HG02588 (cell line): ENCODE results near the gene ARL6IP5.

Experiments used
- ATAC-seq: cut with Tn5 transposase; IDR thresholded peaks from one replicate; pipeline ENCODE4 v1.9.1; 2021; ENCODE audit warnings: mild to moderate bottlenecking, moderate library complexity; ENCODE audit not compliant: unreplicated experiment

ARL6IP5 gene, protein sequence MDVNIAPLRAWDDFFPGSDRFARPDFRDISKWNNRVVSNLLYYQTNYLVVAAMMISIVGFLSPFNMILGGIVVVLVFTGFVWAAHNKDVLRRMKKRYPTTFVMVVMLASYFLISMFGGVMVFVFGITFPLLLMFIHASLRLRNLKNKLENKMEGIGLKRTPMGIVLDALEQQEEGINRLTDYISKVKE

DNA sequence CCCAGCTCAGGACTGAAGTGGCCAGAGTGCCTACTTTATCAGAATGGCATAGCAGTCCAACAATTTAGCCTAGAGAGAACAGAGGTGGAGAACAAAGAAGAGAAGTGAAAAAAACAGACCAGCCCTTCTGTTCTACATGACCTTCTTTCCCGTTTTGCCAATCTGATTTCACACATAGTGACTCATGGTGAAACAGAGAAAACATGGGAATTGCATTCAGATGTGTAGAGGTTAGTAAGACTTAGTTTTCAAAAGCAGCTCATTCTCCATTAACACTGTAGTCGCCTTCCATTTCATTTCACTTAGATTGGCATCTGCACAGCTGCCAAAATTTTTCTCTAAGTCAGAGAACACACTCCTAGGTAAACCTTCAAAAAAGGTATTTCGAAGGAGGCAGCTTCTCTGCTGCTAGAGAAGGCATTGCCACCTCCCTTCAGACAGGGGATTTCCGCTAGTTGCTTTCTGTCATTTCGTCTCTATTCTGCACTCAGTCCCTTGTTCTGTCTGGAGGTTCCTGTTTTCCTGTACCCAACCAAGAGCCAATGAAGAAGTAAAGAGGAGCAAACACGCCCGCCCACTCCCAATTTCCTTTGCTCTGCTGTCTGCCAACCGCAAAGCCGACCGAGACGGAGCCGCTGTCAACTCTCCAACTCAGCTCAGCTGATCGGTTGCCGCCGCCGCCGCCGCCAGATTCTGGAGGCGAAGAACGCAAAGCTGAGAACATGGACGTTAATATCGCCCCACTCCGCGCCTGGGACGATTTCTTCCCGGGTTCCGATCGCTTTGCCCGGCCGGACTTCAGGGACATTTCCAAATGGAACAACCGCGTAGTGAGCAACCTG lies at the start of gene ARL6IP5:
TSS of gene ARL6IP5 (plus strand) at position 612 of the 842 bp plus-strand sequence. CDS start at position 723, 111 bp downstream.
- ATAC-seq = peak; percentile 47

- ATAC-seq = no peak
These were observed 40.1 kb upstream of the ARL6IP5 start for GRCh38 chr3:69044608-69045007.

DNA sequence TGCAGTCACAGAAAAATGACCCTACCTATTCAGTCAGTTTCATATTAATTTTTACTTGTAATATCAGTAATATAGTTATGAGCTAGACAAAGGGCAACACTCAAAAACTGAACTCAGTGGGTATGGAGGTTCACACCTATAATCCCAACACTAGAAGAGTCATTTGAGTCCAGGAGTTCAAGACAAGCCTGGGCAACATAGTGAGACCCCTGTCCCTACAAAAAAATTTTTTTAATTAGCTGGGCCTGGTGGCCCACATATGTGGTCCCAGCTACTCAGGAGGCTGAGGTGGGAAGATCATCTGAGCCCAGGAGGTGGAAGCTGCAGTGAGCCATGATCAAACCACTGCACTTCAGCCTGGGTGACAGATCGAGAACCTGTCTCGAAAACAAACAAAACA lies 35.7 kb upstream of the ARL6IP5 start:
- ATAC-seq = no peak

DNA sequence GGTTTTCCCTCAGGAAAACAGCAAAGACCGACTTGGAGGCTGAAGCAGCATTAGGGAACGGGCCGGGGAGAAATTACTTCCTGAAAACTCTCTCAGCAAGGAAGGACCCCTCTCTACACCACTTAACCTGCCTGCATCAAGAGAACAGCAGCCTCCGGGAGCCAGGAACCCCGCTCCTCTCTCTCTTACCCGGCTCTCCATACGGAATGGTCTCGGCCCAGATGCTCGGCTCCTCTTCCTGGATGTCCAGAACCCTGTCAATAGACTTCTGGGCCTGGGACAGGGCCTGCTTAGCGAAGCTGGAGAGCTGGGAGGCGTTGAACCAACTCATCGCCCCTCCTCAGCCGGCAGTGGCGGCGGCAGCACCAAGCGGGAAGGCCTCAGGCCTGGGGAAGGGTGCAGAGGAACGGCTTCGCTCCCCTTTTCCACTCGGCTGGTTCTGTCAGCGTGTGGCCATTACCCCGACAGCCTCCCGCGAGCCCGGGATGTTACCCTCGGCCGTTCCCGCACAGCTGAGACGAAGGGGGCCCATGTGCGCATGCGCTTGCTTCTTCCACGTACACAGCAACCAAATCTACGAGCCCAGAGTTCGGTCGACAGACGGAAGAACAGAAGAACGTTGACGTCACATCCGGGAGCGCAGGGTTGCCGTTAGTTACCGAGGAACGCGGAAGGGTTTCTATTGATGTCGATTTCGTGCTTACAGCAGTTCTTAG lies 32.8 kb upstream of the ARL6IP5 start, which contains the start of gene TMF1:
TSS of gene TMF1 (minus strand) at position 578 of the 716 bp plus-strand sequence. CDS start at position 331, 247 bp downstream.
- ATAC-seq = peak; percentile 96

DNA sequence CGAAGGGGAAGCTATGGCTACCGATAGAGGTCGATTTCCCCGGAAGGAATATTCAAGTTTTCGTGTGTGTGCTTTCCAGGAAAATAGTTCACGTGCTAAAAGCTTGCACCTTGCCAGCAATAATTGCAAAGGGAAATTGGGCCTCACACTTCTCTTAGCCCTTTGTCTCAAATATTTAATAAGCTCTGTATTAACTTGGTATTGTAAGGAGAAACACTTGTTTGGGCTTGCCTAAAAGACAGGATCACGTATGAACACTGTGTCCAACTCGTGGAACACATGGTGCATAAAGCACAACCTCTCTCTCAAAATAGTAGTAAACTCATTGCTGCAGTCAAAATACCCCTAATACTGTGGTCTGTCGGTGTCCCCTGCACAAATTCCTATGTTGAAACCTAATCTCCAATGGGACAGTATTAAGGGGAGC lies 32.3 kb upstream of the ARL6IP5 start:
- ATAC-seq = no peak

GRCh38 chr3:69058180-69058946 lies 26.4 kb upstream of the ARL6IP5 start:
- peak; percentile 94 for ATAC-seq

DNA sequence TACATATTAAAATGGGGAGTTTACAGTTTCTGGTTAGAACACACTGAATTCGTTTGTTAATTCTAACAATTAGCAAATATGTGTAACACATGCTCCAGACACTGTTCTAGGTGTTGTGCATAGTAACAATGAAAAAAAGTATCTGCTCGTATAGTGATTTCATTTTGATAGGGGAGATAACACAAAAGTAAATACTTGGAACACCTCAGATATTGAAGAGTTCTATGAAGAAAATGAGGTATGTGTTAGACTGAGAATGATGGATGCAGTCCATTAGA lies 25.9 kb upstream of the ARL6IP5 start:
- ATAC-seq = peak; percentile 15

DNA sequence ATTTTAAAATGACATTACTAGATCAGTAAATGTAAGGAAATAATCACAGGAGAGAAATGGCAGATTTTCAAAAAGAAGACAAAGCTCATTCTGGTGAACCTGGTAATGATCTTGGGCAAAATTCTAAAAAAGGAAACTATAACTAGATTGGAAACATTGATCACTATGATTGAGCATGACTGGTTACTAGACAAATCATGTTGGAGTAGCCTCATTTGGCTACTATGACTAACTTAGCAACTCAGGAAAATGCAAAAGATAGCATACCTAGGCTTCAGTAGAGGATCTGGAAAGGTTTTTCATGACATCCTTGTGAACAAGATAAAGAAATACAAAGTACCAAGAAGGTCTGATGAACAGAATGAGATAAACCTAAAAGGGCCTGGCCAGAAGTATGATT lies 25.0 kb upstream of the ARL6IP5 start:
- no peak for ATAC-seq

DNA sequence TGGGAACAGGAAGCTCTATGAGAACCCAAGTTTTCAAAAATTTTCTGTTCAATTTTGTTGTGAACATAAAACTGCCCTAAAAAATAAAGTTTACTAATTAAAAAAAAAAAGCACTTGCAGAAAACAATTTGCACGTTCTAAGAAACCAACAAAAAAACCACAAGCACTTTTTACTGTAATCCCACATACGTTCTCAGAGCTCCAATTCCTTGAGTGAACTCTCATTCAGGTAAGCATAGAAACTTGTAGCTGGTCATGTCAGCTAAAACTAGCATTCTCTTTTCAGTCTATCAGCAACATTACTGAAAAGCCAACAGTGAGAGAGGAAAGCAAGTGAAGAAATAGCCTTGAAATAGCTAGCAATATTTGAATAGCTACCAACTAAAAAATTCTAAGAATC lies 21.1 kb upstream of the ARL6IP5 start:
- ATAC-seq = no peak

DNA sequence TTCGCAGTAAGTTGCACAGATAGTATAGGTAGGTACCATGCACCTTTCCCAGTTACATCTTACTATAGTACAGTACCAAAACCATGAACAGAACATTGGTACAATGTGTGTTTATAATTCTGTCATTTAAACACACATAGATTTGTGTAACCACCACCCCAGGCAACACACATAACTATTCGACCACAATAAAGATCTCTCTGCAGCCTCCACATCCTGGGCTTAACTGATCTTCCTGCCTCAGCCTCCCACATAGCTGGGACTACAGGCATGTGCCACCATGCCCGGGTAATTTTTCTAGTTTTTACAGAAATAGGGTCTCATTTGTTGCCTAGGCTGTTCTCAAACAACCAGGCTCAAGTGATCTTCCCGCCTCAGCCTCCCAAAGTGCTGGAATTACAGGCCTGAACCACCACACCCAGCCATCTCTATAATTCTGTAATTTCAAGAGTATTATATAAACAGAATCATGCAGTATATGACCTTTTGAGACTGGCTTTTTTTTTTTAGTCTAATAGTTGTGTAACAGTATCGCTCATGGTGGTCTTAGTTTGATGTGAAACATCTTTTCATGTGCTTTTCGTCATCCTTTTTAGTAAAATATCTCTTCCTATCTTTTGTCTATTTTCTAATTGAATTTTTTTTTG lies 19.3 kb upstream of the ARL6IP5 start:
- no peak for ATAC-seq

GRCh38 chr3:69066121-69066520 lies 18.6 kb upstream of the ARL6IP5 start:
- no peak for ATAC-seq

DNA sequence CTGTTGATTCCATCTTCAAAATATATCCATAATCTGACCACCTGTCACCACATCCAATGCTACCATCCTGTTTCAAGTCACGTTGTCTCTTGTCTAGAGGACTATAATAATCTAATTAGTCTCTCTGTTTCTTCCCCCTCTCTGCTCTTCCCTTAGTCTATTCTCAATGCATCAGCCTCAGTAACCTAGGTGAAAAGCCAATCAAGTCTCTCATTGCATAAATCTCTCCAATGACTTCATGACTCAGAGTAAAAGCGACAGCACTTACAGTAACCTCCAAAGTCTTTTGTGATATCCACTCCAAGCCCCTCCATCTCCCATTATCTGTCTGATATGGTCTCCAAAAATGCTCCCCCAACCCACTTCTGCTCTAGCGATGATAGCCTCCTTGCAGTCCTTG lies 11.8 kb upstream of the ARL6IP5 start:
- ATAC-seq = no peak

- no peak for ATAC-seq
These were observed 5.2 kb upstream of the ARL6IP5 start for GRCh38 chr3:69079269-69080159.

GRCh38 chr3:69080233-69080920 lies 4.4 kb upstream of the ARL6IP5 start, which contains the start of gene UBA3:
TSS of gene UBA3 (minus strand) at chr3:69080365. CDS start at chr3:69080353, 12 bp downstream.
- ATAC-seq = peak; percentile 44

GRCh38 chr3:69081583-69082262 lies 3.0 kb upstream of the ARL6IP5 start:
- ATAC-seq = no peak

DNA sequence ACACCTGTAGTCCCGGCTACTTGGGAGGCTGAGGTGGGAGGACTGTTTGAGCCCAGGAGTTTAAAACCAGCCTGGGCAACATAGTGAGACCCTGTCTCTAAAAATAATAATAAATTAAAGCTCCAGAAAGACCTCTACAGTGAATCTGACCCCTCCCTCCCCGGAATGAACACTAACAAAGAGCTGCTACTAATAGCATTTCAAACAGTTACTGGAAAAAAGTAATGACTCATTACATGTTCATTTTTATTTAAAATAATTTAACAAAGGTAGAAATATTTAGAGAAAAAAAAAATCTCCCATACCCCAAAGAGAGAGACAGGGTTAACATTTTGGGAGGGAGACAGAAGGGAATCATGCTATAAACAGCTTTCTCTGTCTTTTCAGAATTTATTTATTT lies 2.4 kb upstream of the ARL6IP5 start:
- no peak for ATAC-seq

DNA sequence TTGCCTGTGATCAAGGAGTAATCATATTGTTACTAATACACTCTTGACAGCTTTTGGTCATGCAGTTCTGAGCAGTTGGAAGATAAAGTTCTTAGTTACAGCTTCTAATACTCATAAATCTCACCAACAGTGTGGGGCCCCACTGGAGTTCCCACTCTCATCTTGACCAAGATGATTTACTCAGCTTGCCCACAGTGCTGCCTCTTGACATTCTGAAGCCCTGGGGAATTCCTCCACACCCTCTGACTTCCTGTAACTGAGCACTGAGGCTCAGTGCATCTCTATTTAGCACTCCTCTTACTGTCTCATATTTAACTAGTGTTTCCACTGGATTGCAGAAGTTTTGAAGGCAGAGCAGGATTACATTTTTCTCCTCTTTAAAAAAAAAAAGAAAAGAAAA lies 1.9 kb upstream of the ARL6IP5 start:
- ATAC-seq = peak; percentile 56

DNA sequence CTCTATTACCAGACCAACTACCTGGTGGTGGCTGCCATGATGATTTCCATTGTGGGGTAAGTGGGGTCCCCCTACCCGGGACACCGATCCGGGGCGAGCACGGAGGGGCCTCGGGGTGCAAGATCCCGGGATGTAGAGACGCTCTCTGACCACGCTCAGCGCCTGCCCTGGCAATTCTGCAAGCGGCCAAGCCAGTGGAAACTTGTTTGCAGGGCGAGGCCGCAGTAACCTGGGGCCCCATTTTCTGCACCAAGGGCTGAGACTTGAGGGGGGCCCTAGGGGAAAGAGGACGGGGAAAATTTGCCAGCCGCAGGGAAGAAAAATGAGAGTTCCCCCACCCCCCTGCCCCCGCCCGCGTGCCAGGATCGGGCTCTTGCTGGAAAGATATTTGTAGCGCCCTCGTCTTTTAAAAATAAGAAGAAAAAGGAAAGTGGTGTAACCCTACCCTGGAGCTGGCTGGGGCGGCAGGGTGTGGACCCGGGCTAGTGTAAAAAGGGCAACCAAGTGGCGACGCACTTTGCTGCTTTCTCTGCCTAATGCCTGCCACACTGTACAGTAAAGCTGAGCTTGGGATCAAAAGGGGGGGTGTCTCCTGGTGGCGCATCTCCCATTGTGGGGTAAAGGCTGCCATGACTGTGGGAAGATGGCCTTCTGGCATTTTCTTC lies 563 bp downstream of the ARL6IP5 start:
- no peak for ATAC-seq
